ENCODE measurements around the gene LONRF2.

The LONRF2 gene

DNA sequence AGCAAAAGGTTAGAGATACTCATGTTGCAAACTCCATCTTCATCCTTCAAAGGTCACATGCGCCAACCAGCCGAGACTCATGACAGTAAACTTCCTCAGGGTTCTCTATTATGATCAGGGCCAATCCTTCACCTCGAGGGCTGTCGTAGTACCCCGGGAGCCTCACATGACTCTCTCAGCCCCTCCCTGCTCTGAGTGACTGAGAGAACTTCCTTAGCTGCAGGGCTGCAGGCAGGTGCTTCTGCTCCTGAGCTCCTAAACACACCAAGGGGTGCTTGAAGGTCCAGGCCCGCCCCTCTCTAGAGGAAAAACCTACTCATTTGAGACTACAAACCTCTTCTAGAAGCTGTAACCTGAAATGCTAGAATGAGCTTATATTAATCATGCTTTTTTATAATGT, 48.2 kb downstream of the LONRF2 start:
- DNase-seq: no peak

DNA sequence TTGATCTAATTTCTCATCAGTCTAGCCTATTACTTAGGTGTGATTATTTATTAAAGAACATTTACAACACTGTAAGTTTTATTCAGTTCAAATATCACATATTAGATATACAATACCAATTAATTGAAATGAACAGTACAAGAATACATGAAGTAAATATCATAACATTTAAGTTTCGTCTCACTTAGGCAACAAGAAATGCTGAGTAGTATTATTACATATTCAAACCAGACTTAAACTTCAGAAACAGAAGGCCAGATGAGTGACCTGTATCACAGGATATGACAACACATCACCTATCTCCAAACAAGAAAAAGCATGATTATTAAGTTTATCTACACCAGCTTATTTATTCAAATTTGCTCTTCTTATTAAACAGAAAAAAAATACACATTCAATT, 48.9 kb downstream of the LONRF2 start:
- DNase-seq: no peak

DNA sequence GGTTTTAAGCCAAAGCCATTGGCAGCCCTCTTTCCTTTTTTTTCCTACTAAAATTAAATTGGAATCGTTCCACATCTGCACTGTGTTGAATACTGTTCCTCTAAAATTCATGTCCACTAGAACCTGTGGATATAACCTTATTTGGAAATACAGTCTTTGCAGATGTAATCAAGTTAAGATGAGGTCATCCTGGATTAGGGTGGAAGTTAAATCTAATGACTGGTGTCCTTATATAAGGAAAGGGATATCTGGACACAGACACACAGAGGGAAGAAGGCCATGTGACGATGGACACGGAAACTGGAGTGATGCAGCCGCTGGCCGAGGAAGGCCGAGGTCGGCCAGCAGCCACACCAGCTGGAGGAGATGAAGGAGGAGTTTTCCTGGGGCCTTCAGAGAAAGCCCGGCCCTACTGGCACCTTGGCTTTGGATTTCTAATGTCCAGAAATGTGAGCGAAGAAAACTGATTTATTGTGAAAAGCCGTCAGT, 49.4 kb downstream of the LONRF2 start:
- no peak for DNase-seq

DNA sequence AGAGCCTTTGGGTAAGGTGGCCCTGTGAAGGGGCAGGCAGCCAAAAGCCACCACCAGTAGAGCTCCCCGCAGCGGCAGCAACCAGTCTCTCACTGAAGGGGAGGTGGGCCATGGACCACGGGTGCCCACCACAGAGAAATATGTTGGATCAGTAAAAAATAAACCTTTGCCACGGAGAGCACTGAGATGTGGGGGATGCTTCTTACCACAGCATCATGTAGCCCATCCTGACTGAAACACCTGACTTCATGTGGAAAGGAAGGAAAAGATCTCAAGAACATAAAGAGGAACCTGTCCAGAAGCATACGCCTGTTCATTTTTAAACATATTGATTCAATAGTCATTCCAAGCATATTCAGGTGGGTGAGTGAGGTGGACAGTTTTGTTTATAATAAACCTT, 51.1 kb downstream of the LONRF2 start:
- no peak for DNase-seq

DNA sequence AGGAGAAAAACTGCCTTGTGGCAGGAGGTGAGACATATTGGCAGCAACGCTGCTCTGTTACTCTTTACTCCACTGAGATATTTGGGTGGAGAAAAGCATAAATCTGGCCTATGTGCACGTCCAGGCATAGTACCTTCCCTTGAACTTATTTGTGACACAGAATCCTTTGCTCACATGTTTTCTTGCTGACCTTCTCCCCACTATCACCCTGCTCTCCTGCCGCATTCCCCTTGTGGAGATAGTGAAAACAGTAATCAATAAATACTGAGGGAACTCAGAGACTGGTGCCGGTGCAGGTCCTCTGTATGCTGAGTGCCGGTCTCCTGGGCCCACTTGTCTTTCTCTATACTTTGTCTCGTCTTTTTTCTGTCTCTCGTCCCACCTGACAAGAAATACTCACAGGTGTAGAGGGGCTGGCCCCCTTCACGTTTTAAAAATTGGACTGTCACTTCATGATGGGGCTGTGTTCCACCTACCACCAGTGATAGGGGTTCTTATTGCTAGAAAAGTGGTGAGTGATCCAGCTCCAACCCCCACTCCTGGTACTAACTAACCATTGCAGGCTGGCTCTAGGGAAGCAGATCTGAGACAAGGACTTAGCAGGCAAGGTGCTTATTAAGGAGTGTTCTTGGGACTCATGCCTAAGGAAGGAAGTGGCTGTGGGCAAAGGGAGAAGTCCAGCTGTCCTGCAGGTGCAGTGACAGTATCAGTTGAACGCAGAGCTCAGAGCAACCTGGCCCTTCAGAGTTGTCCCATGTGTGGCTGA, 51.7 kb downstream of the LONRF2 start:
- DNase-seq: no peak

DNA sequence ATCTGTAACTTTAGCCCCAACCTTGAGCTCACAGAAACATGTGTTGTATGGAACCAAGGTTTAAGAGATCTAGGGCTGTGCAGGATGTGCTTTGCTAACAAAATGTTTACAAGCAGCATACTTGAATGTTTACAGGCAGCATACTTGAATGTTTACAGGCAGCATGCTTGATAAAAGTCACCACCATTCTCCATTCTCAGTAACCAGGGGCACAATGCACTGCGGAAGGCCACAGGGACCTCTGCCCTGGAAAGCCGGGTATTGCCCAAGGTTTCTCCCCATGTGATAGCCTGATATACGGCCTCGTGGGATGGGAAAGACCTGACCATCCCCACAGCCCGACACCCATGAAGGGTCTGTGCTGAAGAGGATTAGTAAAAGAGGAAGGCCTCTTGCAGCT, 52.4 kb downstream of the LONRF2 start:
- no peak for DNase-seq

DNA sequence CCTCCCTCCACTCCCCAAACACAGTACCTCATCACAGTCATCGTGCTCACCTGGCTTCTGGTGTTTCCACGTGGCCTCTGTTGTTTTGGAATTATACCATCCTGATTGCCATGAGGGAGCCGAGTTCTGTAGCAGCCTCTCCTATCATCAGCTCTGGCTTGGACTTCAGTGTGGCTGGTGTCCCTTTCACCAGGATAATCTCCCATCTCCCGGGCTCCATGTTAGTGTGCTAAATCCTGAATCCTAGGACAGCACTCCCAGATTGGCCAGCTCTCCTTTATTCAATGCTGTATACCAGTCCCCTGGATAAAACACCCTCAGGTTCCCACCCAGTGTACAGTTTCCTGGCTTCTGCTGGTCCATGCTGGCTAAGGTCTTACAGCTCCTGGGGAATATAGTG, 53.3 kb downstream of the LONRF2 start:
- no peak for DNase-seq

DNA sequence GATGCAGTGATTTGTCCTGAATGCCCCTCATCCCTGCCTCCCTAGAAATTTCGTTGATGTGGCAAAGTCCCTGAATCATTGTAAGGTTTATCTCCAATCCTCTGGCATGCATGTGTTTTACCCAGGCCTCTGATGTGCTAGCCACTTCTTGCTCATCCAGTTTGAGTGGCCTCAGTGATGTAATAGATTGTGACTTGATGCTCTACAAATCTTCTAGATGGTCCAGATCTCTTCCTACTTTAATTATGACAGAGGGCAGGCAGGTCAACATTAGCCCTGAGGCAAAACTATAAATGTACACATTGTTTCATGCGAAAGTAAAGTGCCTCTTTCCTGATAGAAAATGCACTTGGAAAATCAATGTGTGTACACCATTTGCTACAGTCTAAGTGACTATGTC, 54.5 kb downstream of the LONRF2 start:
- DNase-seq: no peak

DNA sequence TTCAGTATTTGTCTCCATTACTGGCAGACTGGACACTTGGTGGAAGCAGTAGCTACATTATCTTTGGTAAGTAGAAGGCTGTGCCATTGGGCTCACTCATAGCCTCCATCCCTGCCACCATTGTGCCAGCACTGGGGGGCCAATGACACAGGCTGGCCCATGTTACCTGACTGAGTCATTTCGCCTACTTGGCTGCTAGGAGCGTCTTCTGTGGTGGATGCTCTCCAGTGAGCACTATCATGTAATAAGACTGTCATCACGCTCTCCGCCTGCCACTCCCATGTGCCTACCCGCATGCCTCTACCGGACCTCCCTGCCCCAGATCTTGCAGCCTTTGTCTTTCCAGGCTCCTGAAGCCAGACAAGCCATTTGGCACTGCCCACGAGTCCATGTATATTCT, 56.2 kb downstream of the LONRF2 start:
- DNase-seq: no peak

DNA sequence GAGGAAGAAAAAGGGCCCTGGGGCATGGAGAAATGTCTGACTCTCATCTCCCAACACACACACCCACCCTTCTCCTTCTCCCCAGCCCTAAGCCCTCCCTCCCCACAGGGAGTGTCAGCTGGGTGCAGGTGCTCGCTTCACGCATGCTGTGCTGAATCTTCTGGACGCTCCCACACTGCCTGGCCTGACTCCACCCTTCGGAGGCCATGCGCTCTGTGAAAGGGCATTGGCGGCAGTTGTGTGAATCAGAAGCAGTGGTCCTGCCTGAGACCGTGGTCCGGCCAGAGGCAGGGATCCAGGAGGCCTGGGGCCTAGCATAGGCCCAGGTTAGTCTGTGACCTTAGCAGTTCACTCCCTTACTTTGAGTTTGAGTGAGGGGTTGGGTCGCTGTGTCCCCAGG, 57.1 kb downstream of the LONRF2 start:
- no peak for DNase-seq

DNA sequence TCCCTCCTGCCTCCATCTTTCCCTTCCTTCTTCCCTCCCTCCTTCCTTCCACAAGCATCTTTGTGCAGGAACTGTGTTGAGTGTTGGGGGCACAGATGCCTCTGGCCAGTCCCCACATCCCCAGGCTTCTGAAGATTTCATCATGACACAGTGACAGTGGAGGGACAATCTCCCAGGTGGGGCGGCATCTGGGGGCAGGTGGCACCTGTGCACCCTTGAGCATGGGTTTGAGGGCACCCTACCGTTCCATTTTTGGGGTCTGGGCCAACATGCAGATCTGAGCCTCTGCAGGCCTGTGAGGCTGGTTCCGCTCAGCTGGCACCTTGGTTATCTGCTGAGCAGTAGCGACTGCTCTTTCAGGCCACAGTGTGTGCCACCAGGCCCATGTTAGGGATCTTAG, 57.6 kb downstream of the LONRF2 start:
- no peak for DNase-seq

DNA sequence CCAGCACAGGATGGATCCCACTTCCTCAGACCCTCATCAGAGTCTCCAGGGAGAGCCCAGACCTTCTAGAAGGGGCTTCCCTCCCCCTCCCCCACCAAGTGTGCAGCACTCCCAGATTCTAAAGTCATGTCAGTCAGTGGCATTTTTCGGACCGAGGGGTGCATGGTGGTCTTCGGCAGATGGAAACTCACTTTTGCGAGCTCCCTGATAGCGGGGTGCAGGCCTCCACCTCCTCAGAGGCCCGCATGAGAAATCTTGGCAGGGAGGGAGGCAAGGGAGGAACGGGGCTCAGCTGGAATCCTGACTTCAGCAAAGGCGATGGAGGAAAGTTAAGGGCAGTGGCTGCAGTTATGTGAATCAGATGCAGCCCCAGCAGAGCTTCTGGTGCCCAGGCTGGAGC, 58.2 kb downstream of the LONRF2 start:
- no peak for DNase-seq

DNA sequence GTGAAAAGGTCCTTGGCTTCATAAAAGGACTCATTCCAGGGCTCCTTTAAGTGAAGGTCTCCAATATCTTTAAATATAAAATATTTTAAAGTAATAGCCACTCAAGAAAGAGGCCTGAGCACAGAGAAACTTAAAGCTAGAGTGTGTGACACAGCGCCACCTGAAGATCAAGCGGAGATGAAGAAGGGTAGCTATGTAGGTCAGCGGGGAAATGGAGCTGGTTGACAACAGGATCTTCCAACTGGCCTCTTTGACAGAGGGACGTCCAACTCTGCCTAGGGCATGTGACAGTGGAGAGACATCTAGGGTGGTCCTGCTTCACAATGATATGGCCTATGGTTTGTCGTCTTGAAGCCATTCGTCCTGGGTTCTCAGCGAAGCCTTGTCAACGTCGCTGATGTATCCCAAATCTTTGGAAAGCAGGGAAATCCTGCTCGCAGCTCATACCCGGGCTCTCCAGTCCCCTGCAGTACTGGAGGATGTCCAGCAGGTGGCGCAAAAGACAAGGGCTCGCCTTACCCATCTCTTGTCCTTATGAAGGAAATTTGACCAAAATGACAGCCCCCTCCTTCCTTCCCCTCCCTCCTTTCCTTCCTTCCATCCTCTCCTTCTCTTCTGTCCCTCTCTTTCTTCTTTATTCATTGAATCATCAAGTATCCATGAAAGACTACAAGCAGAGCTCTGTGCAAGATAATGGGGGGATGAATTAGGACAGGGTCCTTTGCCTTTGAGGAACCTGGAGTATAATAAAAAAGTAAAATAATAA, 59.6 kb downstream of the LONRF2 start:
- peak; percentile 61 for DNase-seq

DNA sequence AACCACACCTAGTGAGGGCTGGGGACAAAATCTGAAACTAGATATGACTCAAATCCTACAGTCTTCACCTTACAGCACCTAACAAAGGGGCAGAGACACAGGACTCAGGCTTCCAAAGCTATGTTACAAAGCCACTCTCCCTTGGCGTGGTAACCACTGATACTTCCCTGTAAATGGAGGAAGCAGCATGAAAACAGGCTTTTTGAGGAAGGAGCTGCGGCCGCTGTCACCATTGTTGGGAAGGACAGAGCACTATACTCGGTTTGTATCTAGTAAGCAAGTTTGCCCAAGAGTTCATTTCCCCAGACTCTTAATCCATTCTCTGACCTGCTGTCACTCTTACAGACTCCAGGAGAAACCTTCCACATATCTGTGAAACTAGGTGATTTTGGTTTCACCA, 60.3 kb downstream of the LONRF2 start:
- DNase-seq: no peak

DNA sequence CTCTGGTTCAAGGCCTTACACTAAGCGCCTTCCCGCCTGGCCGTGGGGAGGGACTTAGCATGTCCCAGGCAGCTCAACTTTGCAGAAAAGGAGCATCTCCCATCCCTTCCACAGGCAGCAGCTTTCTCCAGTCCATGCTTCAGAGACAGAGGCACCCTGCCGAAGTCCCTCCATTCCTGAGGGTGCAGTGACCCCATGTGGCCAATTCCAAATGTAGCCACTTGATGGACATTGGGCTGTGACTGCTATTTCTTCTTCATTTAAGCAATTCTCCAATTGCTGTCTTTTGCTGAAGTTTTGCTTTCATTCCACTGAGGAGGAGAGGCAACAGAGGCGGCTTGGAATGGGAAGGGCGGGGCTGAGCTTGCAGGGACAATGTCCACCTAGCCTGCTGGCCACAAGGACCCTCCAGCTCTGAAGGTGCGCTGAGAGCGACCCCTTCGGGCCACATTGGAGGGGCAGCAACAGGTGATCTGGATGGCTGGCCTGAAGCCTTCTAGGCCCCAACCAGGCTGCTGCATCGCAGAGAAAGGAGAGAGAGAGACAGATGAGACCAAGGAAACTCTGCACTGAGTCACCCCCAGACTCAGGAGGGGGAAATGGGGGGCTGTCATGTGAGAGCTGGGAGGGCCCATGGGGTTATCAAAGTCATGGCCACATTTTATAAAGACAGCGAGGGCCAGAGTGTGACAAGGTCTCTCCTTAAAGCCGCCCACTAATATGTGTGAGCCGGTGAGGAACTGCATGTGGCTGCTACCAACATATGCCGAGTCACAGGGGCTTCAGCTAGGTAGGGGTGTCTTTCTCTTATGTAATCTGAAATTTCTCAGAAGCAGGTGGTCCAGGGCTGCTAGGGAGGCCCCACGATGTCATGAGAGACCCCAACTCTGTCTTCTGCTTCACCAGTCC, 61.3 kb downstream of the LONRF2 start:
- DNase-seq: no peak

DNA sequence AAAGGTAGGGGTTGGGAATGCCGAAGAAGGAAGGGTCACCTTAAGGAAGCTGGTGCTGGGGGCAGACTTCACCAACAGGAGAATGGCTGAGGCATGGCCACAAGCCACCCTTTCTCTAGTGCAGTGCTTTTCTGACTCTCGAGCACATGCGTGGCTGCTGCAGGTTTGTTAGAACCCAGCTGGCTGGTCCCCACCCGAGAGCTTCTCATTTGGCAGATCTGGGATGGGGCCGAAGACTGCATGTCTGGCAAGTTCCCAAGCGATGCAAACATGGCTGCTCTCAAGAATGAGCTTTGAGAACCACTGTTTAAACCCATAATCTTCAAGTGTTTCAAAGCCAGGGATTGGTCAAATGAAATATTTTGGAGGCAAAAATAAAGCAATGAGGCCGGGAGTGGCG, 63.2 kb downstream of the LONRF2 start:
- no peak for DNase-seq

DNA sequence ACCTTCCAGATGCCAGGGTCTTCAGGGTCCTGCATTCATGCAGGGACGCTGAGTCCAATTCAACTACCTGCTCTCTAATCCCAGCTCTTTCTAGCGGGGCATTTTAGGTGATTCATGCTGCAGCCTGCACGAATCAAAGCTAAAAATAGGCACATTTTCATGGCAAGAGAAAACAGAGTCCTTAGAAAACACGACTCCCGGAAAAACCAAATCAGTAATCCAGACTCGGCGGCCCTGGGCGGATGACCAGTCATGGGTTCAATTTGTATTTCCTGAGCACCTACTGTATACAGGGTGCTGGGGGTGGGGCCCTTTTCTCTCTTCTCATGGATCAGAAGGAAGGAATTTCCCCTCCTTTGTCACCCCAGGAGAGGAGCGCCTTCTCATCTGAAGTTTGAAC, 64.4 kb downstream of the LONRF2 start:
- no peak for DNase-seq

DNA sequence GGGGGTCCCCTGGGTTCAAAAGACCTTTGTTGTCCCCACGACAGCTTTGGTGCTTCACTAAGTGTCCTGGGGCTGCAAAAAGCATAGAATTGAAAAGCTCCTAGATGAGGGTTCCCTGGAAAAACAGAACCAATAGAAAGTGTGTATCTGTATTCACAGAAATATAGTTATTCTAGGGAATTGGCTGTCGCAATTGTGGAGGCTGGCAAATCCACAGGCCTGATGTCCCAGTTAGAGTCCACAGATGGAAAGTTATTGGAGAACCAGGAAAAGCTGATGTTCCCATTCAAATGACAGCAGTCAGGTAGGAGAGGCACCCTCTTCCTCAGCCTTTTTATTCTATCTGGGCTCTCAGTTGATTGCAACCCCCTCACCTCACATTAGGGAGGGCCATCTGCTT, 65.5 kb downstream of the LONRF2 start:
- no peak for DNase-seq

DNA sequence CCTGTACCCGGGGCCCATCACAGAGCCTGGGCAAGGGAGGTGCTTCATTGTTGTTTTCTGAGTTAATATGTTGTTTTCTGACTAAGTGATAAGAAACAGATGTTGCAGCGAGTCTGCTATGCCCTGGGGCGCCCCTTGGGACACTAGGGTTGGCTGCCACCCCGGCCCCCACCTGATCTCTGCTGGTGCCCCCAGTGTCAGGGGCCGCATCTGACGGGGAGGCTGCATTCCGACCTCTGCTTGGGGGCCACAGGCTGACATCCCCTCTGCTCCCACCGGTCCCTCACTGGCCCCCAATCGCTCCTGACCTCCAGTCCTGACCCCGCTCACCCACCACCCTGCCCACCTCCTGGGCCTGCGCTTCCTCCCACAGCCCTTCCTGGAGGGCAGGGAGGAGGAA, 65.9 kb downstream of the LONRF2 start:
- no peak for DNase-seq

DNA sequence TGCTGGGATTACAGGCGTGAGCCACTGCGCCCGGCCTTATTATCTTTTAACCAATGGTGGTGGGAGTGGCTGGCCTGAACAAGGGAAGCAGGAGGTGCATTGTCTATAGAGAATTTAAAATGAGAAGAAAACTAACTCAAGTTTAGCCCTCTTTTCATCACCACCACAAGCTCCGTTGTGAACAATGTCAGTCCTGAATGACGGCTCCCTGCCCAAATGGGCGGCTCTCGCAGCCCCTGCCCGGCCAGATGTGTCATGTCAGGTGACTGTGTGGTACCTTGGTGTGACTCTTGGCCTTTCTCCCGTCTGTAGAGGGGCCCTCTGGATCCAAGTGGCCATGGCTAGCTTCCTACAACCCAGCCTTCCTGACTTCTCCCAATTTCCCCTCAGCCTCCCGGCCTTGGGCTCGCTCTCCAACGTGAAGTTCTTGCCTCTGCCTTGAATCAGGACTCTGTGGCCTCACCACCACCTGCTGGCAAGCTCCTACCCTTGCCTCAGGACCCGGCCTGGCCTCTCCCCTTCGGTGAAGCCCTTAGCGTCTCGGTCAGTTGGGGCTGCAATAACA, 67.6 kb downstream of the LONRF2 start:
- DNase-seq: no peak

DNA sequence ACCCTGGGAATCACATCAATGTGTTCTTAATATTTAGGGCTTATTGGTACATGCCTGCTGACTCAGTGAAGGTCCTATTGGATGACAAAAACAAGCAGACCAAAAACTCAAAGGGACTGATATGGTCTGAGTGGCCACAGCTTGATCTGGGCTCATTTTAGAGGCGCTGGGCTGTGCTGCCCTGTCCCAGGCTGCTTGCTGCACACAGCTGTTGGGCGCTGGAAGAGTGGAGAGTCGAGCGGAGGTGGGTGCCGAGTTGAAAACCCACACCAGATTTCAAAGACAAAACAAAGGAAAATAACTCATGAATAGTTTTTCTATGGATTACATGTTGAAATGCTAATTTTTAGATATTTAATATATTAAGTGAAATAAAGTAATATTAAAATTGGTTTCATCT, 68.5 kb downstream of the LONRF2 start:
- no peak for DNase-seq

DNA sequence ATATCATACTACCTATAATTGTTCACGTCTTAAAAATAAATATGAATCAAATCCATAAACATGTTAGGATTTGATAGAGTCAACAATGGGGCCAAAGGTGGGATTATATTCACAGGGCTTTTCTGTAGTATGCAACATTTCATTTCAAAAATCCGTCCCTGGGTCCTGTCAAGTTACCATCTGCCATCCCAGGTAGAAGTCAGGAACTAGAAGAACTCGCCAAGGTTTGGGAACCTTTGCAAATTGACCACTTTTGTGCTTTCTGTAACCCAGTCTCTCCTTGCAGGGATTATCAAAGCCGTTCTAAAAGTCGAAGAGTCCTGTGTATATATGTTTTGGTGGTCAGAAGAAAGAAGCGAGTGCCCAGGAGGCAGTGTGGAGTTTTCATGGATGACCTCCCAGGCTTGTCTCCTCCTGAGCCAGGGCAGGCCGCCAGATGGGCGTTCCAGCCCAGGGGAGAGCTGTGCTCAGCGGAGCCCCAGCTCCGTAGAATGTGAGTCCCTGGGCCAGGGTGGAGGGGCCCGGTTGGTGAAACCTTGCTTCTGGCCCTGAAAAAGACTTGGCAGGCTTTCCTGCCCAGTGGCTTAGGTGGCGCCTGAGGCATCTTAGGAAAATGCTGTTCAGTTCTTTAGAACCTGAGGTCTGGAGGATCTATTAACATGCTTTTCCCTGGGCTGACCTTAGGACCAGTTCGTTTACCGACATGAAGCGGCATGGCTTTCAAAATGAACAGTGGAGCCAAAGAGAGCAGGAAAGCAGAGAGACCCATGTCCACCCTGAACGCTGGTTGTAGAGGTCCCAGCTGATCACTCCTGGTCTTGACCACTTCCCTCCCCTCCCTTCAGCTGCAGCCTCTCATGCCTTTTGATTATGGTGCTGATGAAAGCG, 69.2 kb downstream of the LONRF2 start:
- no peak for DNase-seq

Data from stimulated activated CD4-positive, alpha-beta T cell treated with anti-CD3 and anti-CD28 coated beads, Interleukin-4, amount 100 ng/mL, for 1 hour (primary cell).